B cell (primary cell): Measurements from ENCODE around the gene NPAS3. TPM values are rescaled to one million over a fixed set of nuclear protein-coding genes. Genes with fewer than 3 reads are reported as not detected.

Source experiments
- ATAC-seq: fragments of 200-7000 bp; cut with Tn5 transposase; one replicate; pipeline ENCODE4 v1.10.0; 2021; ENCODE audit warnings: low read depth, mild to moderate bottlenecking, moderate number of reproducible peaks, moderate library complexity
- CTCF ChIA-PET: fragments of 350-600 bp; sonication (Branson Sonifier 250); formaldehyde crosslinking; loops from one replicate; lab custom pipeline; 2021; ENCODE audit warnings: antibody characterized with exemption, inconsistent platforms; lab: Charles Lee
- POLR2A ChIA-PET: fragments of 350-600 bp; sonication (Branson Sonifier 250); formaldehyde crosslinking; loops from one replicate; lab custom pipeline; 2021; ENCODE audit warnings: antibody characterized with exemption; lab: Charles Lee
- DNase-seq: peaks from one replicate; pipeline ENCODE4 v3.0.0; 2013
- H2AFZ ChIP-seq: 2 replicates; pipeline ENCODE4 v1.6.1; 2012; ENCODE audit warnings: mild to moderate bottlenecking, low read depth, low read length; ENCODE audit not compliant: insufficient read depth, poor library complexity, severe bottlenecking
- H3K27ac ChIP-seq, 2 donors: 1 replicate in 1 of 2; 2 replicates in 1 of 2; pipeline ENCODE4 v1.5.1; 2012 to 2013; ENCODE audit warnings: low read length in 2 of 2, mild to moderate bottlenecking in 2 of 2, moderate library complexity in 1 of 2
- H3K27me3 ChIP-seq, 4 experiments: fragments of 200-600 bp in 1 of 4; sonication (generic) in 1 of 4; replicated peaks in 1 of 4; 1 replicate in 2 of 4; 2 replicates in 2 of 4; pipeline versions ENCODE4 v1.6.1 to v1.7.0; 2013 to 2016; ENCODE audit warnings: low read length in 3 of 4, mild to moderate bottlenecking in 2 of 4, mixed read lengths in 1 of 4, moderate library complexity in 1 of 4; ENCODE audit not compliant: insufficient read depth in 4 of 4, control insufficient read depth in 3 of 4; ENCODE audit errors: control extremely low read depth in 1 of 4
- H3K36me3 ChIP-seq, 2 experiments: replicated peaks in 1 of 2; 1 replicate in 1 of 2; 2 replicates in 1 of 2; pipeline versions ENCODE4 v1.6.1 to v1.7.1; 2013; ENCODE audit warnings: low read length in 1 of 2; ENCODE audit not compliant: insufficient read depth in 2 of 2, control insufficient read depth in 1 of 2; ENCODE audit errors: control extremely low read depth in 1 of 2, extremely low read depth in 1 of 2
- H3K4me1 ChIP-seq, 2 donors: fragments of 200-600 bp in 1 of 2; sonication (generic) in 1 of 2; 1 replicate in 1 of 2; 2 replicates in 1 of 2; pipeline versions ENCODE4 v1.5.1 to v1.6.1; 2013 to 2017; ENCODE audit warnings: low read length in 2 of 2; ENCODE audit not compliant: control insufficient read depth in 2 of 2, insufficient read depth in 2 of 2
- H3K4me2 ChIP-seq: replicated peaks from 2 replicates; pipeline ENCODE3; 2012; ENCODE audit warnings: mild to moderate bottlenecking, low read depth, low read length; ENCODE audit not compliant: poor library complexity, severe bottlenecking
- H3K4me3 ChIP-seq, 5 experiments: fragments of 200-600 bp in 1 of 5; sonication (generic) in 1 of 5; 1 replicate in 3 of 5; 2 replicates in 2 of 5; pipeline versions ENCODE4 v1.5.1 to v1.7.0; 2011 to 2016; ENCODE audit warnings: low read length in 4 of 5, mild to moderate bottlenecking in 4 of 5, low read depth in 2 of 5, control low read depth in 1 of 5, moderate library complexity in 1 of 5; ENCODE audit not compliant: insufficient read depth in 1 of 5; ENCODE audit errors: control extremely low read depth in 1 of 5, extremely low read depth in 1 of 5
- H3K79me2 ChIP-seq: fragments of 200-600 bp; sonication (generic); one replicate; pipeline ENCODE4 v1.6.0; 2016; ENCODE audit warnings: low read length; ENCODE audit not compliant: control insufficient read depth, insufficient read depth
- H3K9ac ChIP-seq: fragments of 200-600 bp; sonication (generic); 2 replicates; pipeline ENCODE4 v1.6.1; 2017; ENCODE audit warnings: mild to moderate bottlenecking, low read length, moderate library complexity
- H3K9me3 ChIP-seq, 3 donors: one replicate each; pipeline versions ENCODE4 v1.6.1 to v1.7.1; 2013; ENCODE audit warnings: low read length in 2 of 3; ENCODE audit not compliant: control insufficient read depth in 2 of 3, insufficient read depth in 1 of 3; ENCODE audit errors: control extremely low read depth in 1 of 3
- H4K20me1 ChIP-seq: 2 replicates; pipeline ENCODE4 v1.6.0; 2012; ENCODE audit warnings: mild to moderate bottlenecking, low read length; ENCODE audit not compliant: insufficient read depth, control insufficient read depth, poor library complexity, severe bottlenecking
- H3K27ac Mint-ChIP-seq: one replicate; pipeline ENCODE4 v1.8.0; 2021; ENCODE audit warnings: mixed read lengths
- H3K27me3 Mint-ChIP-seq: one replicate; pipeline ENCODE4 v1.8.0; 2021; ENCODE audit warnings: mixed read lengths
- H3K4me1 Mint-ChIP-seq: one replicate; pipeline ENCODE4 v1.8.0; 2021; ENCODE audit warnings: mixed read lengths
- H3K4me3 Mint-ChIP-seq: one replicate; pipeline ENCODE4 v1.8.0; 2021; ENCODE audit warnings: mixed read lengths
- H3K9me3 Mint-ChIP-seq: one replicate; pipeline ENCODE4 v1.8.0; 2022; ENCODE audit warnings: mixed read lengths; ENCODE audit not compliant: insufficient read depth
- EZH2 ChIP-seq: IDR thresholded peaks from 2 replicates; pipeline ENCODE4 v1.6.1; 2012; ENCODE audit warnings: borderline replicate concordance, low read depth, mild to moderate bottlenecking, moderate library complexity, low read length; ENCODE audit not compliant: insufficient read depth, poor library complexity, severe bottlenecking
- WGBS: methylation state at CpG from one replicate; pipeline ENCODE4 v1.1.5; 2013; ENCODE audit warnings: missing lambda C conversion rate; ENCODE audit not compliant: insufficient coverage; 5-methylcytosine and 5-hydroxymethylcytosine counted together
- intact Hi-C: fragments of 100-400 bp; cut with micrococcal nuclease; formaldehyde crosslinking; loops from one replicate; pipeline ENCODE4 v1.10.0; 2022
- polyA plus RNA-seq: library from polyadenylated mRNA; depleted of rRNA; stranded (reverse); fragments of >200 nt; gene quantifications from 2 replicates; pipeline ENCODE4 v1.2.3, GENCODE V29; 2012
- total RNA-seq, 2 donors: library from RNA; stranded (reverse); fragments of 120-200 nt in 1 of 2; gene quantifications; 1 replicate in 1 of 2; 2 replicates in 1 of 2; pipeline versions ENCODE4 v1.2.3 to v1.2.4, GENCODE V29; 2013 to 2022
- TF ChIP-seq, protein P1 (sequence below): fragments of 200-600 bp; IDR thresholded peaks from one replicate; pipeline ENCODE4 v1.8.0; 2022; ENCODE audit warnings: antibody characterized with exemption, mild to moderate bottlenecking

NPAS3 gene
- total and polyA plus RNA-seq, 2 donors (not counting 1 experiment from before 2014, with no cell fraction given) = not detected

DNA sequence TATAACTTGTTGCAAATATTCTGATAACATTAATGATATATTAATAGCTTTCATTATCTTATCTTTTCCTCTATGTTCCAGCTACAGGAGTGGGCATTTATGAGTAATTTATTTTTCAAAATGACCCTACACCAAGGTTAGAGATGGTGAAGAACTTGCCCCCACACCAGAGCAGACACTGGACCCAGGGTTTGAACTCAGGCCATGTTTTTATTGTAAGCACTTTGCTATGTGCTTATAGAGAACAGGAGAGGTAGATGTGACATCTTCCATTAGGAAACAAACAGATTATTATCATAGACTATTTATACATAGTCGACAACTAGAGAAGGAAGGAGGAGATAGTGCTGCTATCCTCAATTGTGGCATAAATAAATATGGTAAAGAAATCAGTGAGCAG lies 747.0 kb downstream of the NPAS3 start:
- Mint-ChIP-seq H3K4me1 (no peaks in the 10 kb centered on the region), H3K27me3 (no peaks in the 10 kb centered on the region), H3K9me3 (no peaks in the 10 kb centered on the region), H3K4me3 (no peak overlapping the region), H3K27ac (no peak overlapping the region)
- Histone ChIP-seq H4K20me1 (no peaks in the 10 kb centered on the region), H3K79me2 (no peaks in the 10 kb centered on the region), H3K4me2 (no peak overlapping the region), H3K4me3 (no peak overlapping the region), H3K9ac (no peak overlapping the region), H3K27me3 (no peaks in the 10 kb centered on the region), H3K36me3 (no peaks in the 10 kb centered on the region), H3K4me1 (no peaks in the 10 kb centered on the region), H3K27ac (no peak overlapping the region), H2AFZ (no peak overlapping the region), H3K9me3 (no peaks in the 10 kb centered on the region)
- TF ChIP-seq, protein P1, sequence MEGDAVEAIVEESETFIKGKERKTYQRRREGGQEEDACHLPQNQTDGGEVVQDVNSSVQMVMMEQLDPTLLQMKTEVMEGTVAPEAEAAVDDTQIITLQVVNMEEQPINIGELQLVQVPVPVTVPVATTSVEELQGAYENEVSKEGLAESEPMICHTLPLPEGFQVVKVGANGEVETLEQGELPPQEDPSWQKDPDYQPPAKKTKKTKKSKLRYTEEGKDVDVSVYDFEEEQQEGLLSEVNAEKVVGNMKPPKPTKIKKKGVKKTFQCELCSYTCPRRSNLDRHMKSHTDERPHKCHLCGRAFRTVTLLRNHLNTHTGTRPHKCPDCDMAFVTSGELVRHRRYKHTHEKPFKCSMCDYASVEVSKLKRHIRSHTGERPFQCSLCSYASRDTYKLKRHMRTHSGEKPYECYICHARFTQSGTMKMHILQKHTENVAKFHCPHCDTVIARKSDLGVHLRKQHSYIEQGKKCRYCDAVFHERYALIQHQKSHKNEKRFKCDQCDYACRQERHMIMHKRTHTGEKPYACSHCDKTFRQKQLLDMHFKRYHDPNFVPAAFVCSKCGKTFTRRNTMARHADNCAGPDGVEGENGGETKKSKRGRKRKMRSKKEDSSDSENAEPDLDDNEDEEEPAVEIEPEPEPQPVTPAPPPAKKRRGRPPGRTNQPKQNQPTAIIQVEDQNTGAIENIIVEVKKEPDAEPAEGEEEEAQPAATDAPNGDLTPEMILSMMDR = no peak
- no peak for TF ChIP-seq EZH2
- no peak for ATAC-seq
- CTCF ChIA-PET = no interaction called here
- intact Hi-C loops = no loop called here
- no CpG with 5 or more reads among the region's 1 CpG for WGBS
- POLR2A ChIA-PET = no interaction called here
- DNase-seq = no peak

DNA sequence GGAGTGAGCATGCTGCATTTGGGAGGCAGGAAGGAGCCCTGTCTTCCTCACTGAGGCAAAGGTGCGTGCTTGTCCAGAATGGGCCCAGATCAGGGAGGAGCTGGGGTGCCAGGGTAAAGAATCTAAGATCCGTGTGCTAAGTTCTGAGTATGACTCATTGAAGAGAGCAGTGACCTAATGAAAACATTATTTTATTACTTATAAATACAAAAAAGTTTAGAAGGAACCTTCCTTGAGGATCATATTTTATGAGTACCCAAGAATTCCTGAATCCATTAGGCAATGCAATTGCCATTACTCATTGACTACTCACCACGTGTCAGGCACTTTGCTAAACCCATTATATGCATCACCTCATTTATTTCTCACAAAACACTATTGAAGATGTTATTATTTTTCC lies 747.5 kb downstream of the NPAS3 start:
- intact Hi-C loops = no loop called here
- no peaks in the 10 kb centered on the region for H3K4me1 ChIP-seq
- H2AFZ ChIP-seq = no peak overlapping the region
- no peak overlapping the region for H3K4me3 ChIP-seq
- ChIA-PET CTCF (no interaction called here), POLR2A (no interaction called here)
- DNase-seq (no peak), ATAC-seq (no peak)
- H3K36me3 ChIP-seq = no peaks in the 10 kb centered on the region
- H3K9ac ChIP-seq = no peak overlapping the region
- H3K4me3 Mint-ChIP-seq = no peak overlapping the region
- H3K27me3 Mint-ChIP-seq = no peaks in the 10 kb centered on the region
- no peak overlapping the region for H3K27ac ChIP-seq
- H3K9me3 ChIP-seq = no peaks in the 10 kb centered on the region
- no peak overlapping the region for H3K4me2 ChIP-seq
- TF ChIP-seq EZH2 = no peak
- TF ChIP-seq, protein P1 = no peak
- H3K9me3 Mint-ChIP-seq = no peaks in the 10 kb centered on the region
- no peaks in the 10 kb centered on the region for H3K79me2 ChIP-seq
- WGBS = 60% methylated on average over 1 of the region's 3 CpGs
- H3K4me1 Mint-ChIP-seq = no peaks in the 10 kb centered on the region
- no peaks in the 10 kb centered on the region for H3K27me3 ChIP-seq
- no peaks in the 10 kb centered on the region for H4K20me1 ChIP-seq
- no peak overlapping the region for H3K27ac Mint-ChIP-seq
